CD4-positive, alpha-beta T cell treated with Interleukin-17A for 1 hour (primary cell): ENCODE measurements around the gene SLC15A1.

ENCODE experiments used
- DNase-seq: peaks from one replicate; pipeline ENCODE4 v3.0.0-alpha.2; 2020

Gene SLC15A1

DNA sequence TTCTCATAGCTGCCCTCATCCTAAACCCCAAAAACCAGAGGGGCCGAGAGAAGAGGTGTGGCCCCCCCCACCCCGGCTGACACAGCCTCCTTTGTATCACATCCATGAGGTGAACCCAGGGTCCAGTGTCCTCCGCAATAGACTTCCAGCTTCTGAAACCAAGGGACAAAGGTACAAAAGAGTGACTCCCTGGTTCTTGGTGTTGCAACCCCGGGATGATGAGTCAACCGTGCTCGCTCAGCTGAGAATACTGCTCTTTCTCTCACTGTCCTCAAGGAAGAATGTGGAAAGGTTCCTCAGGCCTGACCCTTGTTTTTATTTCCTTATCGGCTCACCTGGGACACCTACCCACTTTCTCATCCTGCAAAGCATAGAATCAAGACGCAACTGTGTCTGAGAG lies 5.5 kb downstream of the SLC15A1 start:
- DNase-seq: no peak

DNA sequence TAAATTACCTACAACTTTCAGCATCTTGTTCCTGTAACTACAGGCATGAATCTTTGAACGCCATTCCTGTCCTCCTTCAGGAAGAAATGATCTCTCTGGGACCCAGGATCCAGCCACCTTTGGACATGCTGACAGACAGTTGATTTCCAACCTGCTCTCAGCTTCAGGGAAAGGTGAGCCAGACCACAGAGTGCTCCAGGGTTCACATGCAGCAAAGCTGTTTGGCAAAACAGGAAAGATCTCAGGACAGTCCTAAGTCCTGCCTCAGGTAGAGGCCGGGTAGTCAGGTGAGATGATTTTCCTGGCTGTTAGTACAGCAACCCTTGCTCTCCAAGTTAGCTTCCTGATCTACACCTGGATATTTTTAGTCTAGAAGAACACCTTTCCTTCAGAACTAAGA lies 9.1 kb downstream of the SLC15A1 start:
- no peak for DNase-seq

DNA sequence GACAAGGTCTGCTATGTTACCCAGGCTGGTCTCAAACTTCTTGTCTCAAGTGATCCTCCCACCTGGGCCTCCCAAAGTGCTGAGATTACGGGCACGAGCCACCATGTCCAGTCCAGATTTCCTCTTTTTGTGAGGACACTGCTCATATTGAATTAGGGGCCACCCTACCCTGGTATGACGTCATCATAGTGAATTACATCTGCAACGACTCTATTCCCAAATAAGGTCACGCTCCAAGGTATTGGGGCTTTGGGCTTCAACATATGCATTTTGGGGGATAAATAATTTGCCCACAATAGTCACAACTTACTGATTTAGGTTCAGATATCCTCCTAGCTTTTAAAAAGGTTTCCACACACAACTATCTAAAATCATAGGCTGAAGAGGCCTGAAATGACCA lies 9.5 kb downstream of the SLC15A1 start:
- no peak for DNase-seq

DNA sequence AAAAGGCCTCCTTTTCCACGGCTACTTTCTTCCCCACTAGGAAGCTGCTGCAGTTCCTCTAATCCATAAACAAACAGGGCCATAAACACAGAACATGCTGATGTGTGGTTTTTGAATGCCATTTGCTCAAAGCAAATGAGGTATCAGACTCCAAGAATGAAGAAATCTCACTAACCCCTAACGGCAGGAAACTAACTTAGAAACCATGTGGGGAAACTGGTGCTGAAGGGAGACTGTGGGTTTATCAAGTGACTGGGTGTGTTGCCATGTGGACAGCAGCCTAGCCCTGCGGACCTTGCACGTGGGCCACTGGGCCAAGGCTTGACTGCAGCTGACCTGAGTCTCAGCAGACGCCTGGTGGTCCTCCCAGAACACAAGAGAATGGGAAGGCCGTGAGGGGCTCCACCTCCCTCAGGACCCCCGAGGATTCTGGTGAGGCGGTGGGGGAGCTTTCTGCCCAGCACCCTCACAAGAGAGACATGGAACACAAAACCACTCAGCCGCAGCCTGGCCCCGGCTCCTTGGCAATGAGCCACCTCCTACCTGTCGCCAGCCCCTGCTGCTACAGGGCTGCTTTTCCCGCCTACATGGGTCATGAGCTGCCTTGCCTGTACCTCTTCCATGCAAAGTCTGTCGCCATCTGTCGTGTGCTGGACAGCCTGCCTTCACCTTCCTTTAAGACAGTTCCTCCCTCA lies 10.6 kb downstream of the SLC15A1 start:
- no peak for DNase-seq

DNA sequence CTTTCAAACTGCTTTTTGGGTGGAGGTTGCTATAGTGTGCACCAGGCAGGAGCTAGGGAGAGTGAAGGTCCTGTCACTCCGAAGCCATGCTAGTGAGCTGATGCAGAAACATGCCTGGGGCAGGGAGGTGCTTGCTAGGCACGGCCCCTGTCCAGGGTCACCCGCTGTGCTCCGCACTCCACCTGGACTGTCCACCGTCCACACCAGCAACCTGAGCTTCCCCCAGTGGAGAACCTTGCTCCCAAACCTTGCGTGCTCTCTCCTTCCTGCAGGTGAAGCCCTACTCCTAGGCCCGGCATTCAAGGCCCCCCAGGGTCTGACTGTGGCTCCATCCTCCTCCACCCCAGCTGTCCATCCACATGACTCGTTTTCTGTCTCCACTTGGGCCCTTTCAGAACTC lies 12.3 kb downstream of the SLC15A1 start:
- DNase-seq: no peak

DNA sequence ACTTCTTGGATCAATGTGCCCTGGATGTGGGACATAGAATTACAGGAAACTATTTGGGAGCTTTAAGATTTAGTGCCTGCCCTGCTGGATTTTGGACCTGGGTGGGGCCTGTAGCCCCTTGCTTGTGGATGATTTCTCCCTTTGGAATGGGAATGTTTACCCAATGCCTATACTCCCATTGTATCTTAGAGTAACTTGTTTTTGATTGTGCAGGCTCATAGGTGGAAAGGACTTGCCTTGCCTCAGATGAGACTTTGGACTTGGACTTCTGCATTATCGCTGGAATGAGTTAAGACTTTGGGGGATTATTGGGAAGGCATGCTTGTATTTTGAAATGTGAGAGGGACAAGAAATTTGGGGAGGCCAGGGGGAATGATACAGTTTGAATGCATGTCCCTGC lies 13.5 kb downstream of the SLC15A1 start:
- DNase-seq: no peak

DNA sequence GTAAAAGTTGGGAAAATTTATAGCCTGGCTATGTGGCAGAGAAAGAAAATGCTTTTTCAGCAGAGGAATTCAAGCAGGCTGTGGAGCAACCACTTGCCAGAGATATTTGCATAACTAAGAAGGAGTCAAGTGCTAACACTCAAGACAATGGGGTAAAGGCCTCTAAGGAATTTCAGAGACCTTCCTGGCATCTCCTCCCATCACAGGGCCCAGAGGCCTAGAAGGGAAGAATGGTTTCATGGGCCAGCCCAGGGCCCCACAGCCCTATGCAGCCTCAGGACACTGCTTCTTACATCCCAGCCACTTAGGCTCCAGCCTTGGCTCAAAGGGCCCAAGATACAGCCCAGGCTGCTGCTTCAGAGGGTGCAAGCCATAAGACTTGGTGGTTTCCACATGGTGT lies 14.3 kb downstream of the SLC15A1 start:
- no peak for DNase-seq

DNA sequence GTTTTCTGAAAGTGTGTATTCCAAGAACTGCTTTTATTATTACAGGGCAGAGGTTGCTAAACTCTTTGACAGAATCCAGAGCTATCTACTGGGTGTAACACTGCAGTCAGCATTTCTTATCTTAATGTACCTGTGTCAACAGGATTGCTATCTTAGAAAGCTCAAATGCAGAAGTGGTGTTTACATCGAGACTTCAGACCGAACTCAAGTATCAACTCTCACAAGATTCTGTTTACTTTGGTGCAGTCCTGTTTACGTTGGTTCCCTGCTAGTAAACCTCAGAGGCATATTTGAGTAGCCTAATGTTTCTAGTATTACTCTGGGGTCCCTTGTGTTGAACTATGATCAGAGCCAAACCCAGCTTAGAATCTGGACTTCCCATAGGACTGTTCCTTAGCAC lies 20.5 kb downstream of the SLC15A1 start:
- no peak for DNase-seq

DNA sequence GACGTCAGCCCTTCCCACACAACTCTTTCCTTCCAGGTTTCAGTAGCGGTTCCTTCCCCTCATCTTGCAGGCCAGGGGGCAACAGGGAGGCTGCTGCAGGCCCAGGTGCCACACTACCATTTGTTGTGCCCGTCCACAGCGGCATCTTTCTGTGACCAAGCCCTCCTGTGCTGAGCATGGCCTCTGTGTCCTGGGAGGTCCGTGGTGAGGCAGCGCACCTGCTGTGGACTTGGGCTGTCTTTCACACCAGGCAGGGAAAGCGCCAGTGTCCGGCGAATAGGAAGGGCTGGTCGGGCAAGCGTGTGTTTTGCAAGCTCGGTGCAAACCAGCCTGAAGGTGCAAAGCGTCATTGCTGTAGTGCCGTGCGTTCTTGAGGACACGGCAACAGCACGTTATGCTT lies 21.4 kb downstream of the SLC15A1 start:
- no peak for DNase-seq

DNA sequence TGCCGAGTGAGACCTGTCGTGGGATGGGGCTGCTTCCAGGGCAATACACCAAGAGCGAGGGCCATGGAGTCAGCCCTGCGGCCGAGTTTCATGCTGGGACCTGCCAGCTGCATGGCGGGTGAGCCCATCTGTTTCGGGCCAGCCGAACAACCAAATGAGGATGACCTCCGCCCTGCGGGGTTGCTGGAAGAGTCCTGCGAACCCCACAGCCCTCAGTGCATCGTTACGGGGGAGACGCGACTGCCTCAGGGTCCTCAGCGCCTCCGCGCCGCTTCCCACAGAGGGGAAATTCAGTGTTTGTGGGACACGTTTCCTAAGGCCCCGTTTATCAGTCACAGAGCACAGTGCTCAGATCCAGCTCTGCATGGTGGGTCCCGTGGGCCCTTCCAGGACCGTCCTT lies 22.0 kb downstream of the SLC15A1 start:
- DNase-seq: no peak

DNA sequence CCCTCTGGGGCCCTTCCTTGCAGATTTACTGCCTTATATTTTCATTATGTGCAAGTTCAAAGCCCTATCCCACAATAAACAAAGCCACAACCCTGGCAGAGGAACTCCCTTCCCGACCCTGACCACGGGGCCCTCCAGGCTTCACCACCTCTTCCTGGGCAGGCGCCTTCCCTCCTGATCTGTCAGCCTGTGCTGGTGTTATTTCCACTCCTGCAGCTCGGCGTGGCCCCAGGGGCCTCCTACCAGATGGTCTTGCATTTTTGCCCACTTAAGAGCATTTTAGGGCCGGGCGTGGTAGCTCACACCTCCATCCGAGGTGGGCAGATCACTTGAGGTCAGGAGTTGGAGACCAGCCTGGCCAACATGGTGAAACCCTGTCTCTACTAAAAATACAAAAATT lies 22.8 kb downstream of the SLC15A1 start:
- no peak for DNase-seq

DNA sequence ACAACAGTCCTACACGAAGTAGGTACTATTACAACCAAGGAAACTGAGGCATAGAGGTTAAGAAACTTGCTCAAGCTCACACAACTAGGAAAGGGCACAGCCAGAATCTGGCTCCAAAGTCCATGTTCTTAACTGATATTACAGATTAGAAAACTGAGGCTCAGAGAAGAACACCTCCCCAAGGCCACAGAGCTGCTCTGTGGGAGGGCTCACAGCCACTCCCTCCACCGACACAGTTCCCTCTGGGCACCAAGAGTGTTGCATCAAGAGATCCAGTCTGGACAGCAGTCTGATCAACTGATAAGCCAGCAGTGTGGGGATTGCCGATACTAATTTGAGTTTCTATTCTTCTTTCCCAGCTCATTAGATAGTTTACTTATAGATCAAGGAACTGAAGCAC lies 29.5 kb downstream of the SLC15A1 start:
- no peak for DNase-seq

DNA sequence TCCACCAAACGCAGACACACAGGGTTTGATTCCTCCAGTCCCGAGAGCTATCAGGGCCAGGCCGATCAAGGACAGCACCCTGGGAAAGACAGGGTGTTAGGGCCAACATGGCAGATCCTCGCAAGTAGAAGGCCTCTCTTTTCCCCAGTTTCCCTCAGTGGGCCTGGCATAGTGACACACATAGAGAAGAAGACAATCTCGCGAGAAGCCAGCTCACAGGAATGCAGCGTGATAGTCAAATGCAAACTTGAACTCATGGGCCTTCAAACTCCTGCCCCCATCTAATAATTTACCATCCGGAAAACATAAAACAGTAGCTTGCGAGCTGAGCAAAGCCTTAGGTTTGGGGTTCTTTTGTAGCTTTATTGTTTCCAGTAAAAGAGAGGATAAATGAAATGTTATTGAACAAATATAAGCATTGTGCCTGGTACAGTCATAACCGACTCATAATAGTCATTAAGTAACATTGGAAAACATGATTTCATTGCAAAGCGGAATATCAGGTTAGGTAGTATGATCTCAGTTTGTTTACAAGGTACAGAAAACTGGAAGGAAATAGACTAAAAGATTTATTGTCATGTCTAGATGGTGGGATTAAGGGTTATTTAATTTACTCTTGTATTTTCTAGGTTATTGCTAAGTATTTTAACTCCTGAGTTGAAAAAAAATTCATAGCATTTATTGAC lies 30.5 kb downstream of the SLC15A1 start:
- no peak for DNase-seq

DNA sequence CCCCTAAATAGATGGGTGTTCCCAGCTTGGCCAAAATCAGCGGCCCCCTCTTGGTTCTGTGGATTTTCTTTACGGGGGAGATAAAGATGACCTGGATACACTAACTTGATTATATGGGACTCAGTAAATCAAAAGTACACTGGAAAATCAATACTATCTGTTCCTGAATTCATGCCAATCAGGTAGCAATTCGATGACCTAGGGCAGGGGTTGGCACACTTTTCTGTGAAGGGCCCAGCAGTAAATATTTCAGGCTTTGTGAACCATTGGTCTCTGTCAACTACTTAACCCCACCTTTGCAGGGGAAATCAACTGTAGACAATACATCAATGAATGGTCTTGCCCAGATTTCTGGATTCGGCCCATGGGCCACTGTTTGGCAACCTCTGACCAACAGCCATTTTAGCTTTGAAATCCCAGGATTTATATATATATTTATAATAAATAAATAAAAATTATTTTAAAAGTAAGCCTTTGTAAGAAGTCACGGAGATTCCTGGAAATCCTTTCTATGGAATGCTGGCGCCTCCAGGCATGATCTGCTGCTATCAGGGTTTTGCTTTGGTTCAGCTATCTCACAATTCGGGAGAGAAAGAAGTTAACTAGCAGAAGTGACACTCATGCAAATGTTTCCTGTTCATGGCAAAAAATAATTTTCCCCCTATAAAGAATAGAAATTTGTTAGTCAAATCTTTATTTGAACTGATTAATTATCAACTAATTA lies 32.8 kb downstream of the SLC15A1 start:
- no peak for DNase-seq

DNA sequence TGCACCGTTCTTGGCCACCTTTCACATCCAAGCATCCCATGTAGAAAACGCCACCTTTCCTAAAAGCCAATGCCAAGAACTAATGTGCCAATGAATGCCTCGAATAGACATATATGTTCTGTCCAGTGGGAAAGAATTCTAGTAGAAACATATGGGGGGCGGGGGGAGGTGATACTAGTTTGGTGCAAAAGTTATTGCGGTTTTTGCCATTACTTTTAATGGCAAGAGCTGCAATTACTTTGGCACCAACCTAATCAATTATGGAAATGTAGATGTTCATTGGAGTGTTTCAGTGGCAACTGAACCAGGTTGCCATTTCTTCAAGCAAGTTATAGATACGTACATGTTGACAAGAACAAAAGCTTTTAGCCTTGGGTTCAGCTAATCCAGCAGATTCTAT lies 34.6 kb downstream of the SLC15A1 start:
- DNase-seq: no peak

DNA sequence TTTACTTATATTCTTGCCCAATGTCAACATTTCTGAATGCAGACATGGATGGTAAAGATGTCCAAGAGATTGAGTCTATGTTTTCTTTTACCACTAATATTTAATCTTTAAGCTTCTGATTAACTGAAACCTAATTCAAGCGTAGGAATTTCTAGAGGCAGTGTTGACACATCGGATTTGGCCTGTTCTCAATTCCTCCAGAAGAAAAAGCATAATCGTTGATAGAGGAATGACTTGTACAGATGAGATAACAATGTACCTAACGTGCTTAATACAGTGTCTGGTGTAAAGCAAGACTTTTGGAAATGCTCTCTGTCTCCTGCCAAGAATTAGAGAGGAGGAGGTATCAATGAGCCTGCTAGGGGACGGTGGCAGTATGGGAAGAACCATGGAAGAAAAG lies 35.2 kb downstream of the SLC15A1 start:
- DNase-seq: no peak

DNA sequence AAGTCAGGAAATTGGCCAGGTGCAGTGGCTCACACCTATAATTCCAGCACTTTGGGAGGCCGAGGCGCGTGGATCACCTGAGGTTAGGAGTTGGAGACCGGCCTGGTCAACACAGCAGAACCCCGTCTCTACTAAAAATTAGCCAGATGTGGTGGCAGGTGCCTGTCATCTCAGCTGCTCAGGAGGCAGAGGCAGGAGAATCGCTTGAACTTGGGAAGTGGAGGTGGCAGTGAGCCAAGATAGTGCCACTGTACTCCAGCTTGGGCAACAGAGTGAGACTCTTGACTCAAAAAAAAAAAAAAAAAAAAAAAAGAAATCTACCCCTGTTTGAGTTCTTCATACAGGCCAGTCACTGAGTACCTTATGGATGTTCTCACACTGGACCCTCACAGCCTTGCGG lies 42.0 kb downstream of the SLC15A1 start:
- DNase-seq: no peak

DNA sequence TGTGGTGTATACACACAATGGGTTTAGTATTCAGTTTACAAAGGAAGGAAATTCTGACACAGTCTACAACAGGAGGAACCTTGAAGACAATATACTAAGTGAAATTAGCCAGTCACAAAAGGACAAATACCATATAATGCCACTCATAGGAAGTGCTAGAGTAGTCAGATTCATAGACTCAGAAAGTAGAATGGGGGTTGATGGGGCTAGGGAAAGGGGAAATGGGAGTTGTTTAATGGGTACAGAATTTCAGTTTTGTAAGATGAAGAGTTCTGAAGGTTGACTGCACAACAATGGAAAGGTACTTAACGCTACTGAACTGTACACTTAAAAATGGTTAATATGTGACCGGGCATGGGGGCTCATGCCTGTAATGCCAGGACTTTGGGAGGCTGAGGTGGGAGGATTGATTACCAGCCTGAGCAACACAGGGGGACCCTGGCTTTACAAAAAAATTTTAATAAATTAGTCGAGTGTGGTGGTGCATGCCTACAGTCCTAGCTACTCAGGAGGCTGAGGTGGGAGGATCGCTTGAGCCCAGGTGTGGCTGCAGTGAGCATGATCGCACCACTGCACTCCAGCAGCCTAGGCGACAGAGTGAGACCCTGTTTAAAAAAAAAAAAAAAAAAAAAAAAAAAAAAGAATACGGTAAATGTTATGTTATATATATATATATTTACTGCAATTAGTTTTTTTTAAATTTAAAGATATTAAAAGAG lies 45.0 kb downstream of the SLC15A1 start:
- no peak for DNase-seq

DNA sequence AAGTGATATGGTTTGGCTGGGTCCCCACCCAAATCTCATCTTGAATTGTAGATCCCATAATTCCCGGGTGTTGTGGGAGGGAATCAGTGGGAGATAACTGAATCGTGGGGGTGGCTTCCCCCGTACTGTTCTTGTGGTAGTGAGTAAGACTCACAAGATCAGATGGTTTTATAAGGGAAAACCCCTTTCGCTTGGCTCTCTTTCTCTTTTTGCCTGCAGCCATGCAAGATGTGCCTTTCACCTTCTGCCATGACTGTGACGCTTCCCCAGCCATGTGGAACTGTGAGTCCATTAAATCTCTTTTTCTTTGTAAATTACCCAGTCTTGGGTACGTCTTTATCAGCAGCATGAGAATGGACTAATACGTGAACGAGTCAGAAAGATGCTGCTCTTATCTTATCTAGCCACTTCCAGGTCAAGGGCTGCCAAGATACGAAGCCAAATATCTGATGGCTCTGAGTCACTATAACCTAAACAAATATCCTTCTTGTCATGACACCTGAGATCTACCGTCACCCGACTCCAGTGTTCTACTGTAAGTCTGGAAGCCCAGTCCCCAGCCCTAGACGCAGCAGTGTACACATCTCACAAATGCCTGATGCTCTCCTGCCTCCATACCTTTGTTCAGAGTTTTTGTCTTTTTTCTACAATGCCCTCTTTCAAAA lies 45.9 kb downstream of the SLC15A1 start:
- DNase-seq: no peak

DNA sequence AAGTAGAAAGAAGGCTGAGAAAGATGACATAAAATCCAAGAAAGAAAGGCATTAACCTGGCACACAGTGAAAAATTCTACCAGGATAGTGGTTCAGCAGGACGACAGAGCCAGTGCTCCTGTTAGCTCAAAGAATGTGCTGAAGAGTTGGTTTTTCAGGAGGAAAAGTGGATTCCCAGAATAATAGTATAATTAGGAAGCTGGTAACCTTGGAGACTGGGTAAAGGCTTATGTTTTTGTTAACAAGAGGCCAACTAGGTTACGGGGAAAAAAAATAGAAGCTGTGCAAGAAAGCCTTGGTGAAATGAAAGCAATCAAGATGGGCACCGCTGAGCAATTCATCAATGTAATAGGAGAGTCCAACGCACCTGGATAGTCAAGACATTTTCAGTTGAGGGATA lies 54.7 kb downstream of the SLC15A1 start:
- DNase-seq: no peak

DNA sequence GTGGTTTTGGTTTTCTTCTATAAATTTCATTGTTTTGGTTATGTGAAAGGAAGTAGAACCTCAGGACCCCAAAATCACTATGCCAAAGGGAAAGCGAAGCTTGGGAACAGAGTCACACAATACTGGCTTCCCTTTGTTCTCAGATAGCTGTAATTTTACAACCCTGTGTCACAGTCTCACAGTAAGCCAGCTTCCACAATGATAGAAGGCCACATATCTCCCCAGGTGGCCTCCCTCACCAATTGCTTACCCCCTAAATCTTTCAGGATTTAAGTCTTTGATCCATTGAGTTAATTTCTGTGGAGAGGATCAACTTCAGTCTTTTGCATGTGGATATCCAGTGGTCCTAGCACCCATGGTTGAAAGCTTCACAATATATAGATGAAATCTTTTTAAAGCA lies 58.7 kb downstream of the SLC15A1 start:
- no peak for DNase-seq

DNA sequence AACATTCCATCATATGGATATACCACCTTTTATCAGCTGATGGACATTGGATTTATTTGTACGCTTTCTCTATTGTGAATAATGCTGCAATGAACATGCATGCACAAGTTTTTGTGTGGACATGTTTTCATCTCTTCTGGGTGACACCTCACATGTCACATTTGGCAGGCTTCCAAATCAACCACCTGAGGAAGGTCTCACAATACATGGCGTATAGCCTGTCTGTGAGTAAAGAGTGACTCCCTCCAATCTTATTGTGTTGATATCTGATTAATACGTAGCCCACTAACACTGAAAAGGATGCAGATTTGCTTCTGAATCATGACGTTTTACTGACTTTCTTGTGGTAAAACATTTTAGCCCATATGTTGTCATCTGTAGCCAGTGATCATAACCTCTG lies 61.1 kb downstream of the SLC15A1 start:
- no peak for DNase-seq

DNA sequence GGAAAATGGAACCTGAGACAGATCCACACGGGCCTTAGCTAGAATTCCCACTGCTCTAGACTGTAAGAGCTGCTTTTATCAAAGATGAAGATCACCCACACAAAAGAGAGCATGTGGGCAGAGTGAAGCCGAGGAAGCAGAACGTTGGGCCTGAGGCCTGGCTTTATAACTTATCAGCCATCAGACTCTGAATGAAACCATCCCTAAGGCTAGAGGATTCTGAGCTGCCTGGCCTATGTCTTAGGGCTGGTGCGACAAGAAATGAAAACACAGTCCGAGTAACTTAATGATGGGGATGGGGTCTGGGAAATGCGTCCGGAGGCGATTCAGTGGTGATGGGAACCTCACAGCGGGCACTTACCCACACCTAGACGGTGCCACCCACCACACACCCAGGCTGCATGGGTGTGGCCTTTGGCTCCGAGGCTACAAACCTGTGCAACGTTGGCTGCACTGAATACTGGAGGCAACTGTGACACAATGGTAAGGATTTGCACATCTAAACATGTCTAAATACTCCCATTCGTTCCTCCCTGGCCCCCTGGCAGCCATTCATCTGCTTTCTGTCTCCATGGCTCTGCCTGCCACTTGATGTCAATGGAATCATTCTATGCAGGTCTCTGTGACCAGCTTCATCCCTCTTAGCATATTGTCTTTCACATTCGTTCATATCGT lies 62.0 kb downstream of the SLC15A1 start:
- DNase-seq: no peak
